ENCODE measurements around the gene RNF166.

DNA sequence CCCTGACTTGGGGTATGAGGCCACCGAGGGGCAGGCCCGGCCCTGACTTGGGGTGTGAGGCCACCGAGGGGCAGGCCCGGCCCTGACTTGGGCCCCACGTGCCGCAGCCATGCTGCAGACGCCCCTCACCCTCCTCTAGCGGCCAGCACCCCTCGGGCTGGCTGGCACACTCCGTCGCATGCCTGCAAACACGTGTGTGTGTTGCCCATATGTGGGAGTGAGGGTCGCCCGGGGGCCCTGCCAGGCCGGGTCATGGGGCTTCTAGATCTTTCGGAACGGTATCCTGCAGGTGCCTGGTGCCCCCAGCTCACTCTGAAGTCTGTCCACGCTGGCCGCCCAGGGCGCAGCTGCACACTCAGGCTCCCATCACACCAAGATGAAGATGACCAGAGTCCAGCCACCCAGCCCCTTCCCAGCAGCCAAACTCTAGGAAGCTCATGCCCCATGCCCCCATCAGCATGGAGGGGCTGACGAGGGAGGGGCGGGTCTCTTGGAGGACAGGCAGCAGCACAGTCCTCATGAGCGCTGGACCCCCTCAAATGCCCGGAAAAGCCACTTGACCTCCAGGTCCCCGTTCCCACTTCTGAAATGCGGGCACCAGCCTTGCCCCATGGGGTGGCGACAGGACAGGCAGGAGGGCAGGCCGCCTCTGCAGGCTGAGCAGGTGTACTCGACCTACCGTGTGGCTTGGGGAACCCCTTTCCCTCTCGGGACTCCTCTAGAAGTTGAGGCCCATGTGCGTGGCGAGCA lies 33.9 kb upstream of the RNF166 start:
- TF ChIP-seq REST (IDR thresholded peaks at IDR 0.05; ENCODE audit: insufficient read depth in 1 of 2, low read depth in 2 of 2, low read length in 2 of 2) (no peak), POLR2AphosphoS5 (IDR thresholded peaks at IDR 0.05; ENCODE audit: low read depth, low read length) (no peak), SIN3A (IDR thresholded peaks at IDR 0.05; ENCODE audit: borderline replicate concordance, insufficient read depth, low read length) (no peak), FOXP2 (optimal IDR thresholded peaks at IDR 0.05; ENCODE audit: borderline replicate concordance, extremely low read depth, extremely low read length, insufficient read depth) (no peak), TAF1 (IDR thresholded peaks at IDR 0.05; ENCODE audit: borderline replicate concordance, insufficient read depth, low read length) (no peak)

All from PFSK-1 (cell line).